ENCODE results near the gene MTCH1. TPM values are rescaled to one million over a fixed set of nuclear protein-coding genes. Genes with fewer than 3 reads are reported as not detected.
A peak's percentile ranks its signal among the peaks of the same experiment; 100 is the strongest.

MTCH1 gene
- polyA plus RNA-seq, 1 donor, result 126 TPM

DNA sequence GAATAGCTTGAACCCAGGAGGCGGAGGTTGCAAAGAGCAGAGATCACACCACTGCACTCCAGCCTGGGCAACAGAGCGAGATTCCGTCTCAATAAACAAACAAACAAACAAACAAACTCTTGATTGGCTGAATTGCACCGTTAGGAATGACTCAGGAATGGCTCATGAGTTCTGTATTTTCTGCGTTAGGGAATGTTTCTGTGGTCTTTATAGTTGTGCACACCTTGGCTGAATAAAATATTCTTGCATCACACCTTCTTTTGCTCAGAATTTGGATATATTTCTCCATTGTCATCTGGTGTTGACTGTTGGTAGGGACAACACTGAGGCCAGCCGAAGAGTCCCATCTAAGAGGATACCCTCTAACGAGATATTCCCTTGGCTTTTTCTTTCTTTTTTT, 51.1 kb downstream of the MTCH1 start:
- WGBS (ENCODE audit: insufficient coverage, low lambda C conversion rate), result 100% methylated on average over 2 of the region's 7 CpGs
- no peak overlapping the region for H3K4me3 ChIP-seq (ENCODE audit: low read length)
- H3K27me3 ChIP-seq (ENCODE audit: control insufficient read depth, insufficient read depth, low read length), result no peaks in the 10 kb centered on the region
- no peaks in the 10 kb centered on the region for H3K9me3 ChIP-seq (ENCODE audit: control insufficient read depth, low read depth, low read length)
- H3K27ac ChIP-seq (ENCODE audit: low read length), result no peak overlapping the region
- no peaks in the 10 kb centered on the region for H3K36me3 ChIP-seq (ENCODE audit: control insufficient read depth, insufficient read depth, low read length)
- H3K4me1 ChIP-seq (ENCODE audit: control insufficient read depth, insufficient read depth, low read length), result no peaks in the 10 kb centered on the region
- no peak for DNase-seq

DNA sequence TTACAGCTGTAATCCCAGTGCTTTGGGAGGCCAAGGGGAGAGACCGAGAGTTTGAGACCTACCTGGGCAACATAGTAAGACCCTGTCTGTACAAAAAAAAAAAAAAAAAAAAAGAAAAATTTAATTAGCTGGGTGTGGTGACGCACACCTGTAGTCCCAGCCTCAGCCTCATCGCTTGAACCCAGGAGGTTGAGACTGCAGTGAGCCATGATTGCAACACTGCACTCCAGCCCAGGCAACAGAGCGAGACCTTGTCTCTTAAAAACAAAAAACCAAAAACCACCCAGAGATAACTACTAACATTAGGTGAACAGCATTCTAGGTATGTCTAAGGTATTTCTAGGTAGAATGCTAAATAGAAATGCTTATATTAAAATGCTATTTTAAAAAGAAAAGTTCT, 52.5 kb downstream of the MTCH1 start:
- Histone ChIP-seq H3K36me3 (ENCODE audit: control insufficient read depth, insufficient read depth, low read length) (no peaks in the 10 kb centered on the region), H3K9me3 (ENCODE audit: control insufficient read depth, low read depth, low read length) (no peaks in the 10 kb centered on the region), H3K27me3 (ENCODE audit: control insufficient read depth, insufficient read depth, low read length) (no peaks in the 10 kb centered on the region), H3K4me3 (ENCODE audit: low read length) (no peak overlapping the region), H3K27ac (ENCODE audit: low read length) (no peak overlapping the region), H3K4me1 (ENCODE audit: control insufficient read depth, insufficient read depth, low read length) (no peaks in the 10 kb centered on the region)
- WGBS (ENCODE audit: insufficient coverage, low lambda C conversion rate), result no CpG with 5 or more reads among the region's 4 CpGs
- no peak for DNase-seq

DNA sequence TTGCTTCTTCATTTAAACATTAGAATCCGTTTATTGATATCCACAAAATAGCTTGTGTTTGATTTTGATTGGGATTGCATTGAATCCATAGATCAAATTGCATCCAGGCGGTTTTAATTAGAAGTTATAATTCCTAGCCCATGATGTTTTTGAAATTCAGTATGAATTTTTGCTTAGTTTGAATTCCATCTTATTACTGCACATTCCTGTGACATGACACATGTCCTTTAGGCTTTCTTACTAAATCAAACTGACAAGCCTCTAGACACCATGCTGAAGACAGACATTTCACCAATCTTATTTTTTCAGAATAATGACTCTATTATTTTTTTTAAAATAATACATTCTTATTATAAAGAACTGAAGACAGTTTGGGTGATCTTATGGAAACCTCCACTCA, 52.9 kb downstream of the MTCH1 start:
- DNase-seq, result no peak
- WGBS (ENCODE audit: insufficient coverage, low lambda C conversion rate), result no CpG with 5 or more reads among the region's 2 CpGs

DNA sequence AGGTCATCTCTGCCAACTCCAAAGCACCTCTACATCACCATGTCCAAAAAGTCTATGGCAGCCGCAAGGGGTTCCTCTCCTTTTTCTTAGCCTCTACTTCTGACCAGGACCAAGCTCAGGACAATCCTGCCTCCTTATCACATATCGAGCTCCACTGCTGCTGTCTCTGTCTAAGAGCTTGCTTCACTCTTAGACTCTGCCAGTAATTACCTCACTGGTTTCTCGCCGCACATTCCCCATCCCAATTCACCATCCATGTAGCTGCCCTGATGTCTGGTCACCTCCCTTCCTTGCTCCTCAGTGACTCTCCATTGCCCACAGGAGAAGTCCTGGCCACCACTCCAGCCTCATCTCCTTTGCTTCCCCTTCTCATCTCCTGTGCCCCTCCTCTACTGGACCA, 55.5 kb downstream of the MTCH1 start:
- Histone ChIP-seq H3K9me3 (ENCODE audit: control insufficient read depth, low read depth, low read length) (no peaks in the 10 kb centered on the region), H3K27ac (ENCODE audit: low read length) (no peak overlapping the region), H3K4me3 (ENCODE audit: low read length) (no peak overlapping the region), H3K36me3 (ENCODE audit: control insufficient read depth, insufficient read depth, low read length) (peaks cover 2% of the 10 kb centered on the region), H3K4me1 (ENCODE audit: control insufficient read depth, insufficient read depth, low read length) (no peaks in the 10 kb centered on the region), H3K27me3 (ENCODE audit: control insufficient read depth, insufficient read depth, low read length) (no peaks in the 10 kb centered on the region)
- no CpG with 5 or more reads among the region's 4 CpGs for WGBS (ENCODE audit: insufficient coverage, low lambda C conversion rate)
- DNase-seq, result no peak

More for the DNA sequence above, 52.9 kb downstream of the MTCH1 start:
- H3K27me3 ChIP-seq (ENCODE audit: control insufficient read depth, insufficient read depth, low read length), result no peaks in the 10 kb centered on the region
- H3K9me3 ChIP-seq (ENCODE audit: control insufficient read depth, low read depth, low read length), result no peaks in the 10 kb centered on the region
- H3K27ac ChIP-seq (ENCODE audit: low read length), result no peak overlapping the region
- H3K4me3 ChIP-seq (ENCODE audit: low read length), result no peak overlapping the region
- no peaks in the 10 kb centered on the region for H3K36me3 ChIP-seq (ENCODE audit: control insufficient read depth, insufficient read depth, low read length)
- no peaks in the 10 kb centered on the region for H3K4me1 ChIP-seq (ENCODE audit: control insufficient read depth, insufficient read depth, low read length)

DNA sequence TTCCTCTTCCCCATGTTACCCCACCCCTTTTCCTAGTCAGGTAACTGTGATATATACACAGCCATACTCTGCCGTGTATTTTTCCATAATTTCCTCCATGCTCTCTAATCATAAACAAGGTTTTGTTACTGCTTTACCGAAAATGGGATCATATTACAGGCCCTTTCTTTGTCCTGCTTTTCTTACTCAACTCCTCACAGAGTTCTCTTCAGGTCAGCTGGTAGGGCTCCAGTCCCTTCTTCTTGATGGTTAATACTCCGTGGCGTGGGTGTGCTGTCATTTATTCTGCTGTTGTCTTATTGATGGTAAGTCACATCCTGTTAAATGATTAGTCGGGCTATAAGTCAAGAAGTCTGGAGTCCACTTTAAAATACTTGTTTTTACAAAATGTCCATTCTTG, 56.4 kb downstream of the MTCH1 start:
- DNase-seq, result no peak
- Histone ChIP-seq H3K9me3 (ENCODE audit: control insufficient read depth, low read depth, low read length) (no peaks in the 10 kb centered on the region), H3K27ac (ENCODE audit: low read length) (no peak overlapping the region), H3K36me3 (ENCODE audit: control insufficient read depth, insufficient read depth, low read length) (peaks cover 7% of the 10 kb centered on the region), H3K4me1 (ENCODE audit: control insufficient read depth, insufficient read depth, low read length) (no peaks in the 10 kb centered on the region), H3K4me3 (ENCODE audit: low read length) (no peak overlapping the region), H3K27me3 (ENCODE audit: control insufficient read depth, insufficient read depth, low read length) (no peaks in the 10 kb centered on the region)
- WGBS (ENCODE audit: insufficient coverage, low lambda C conversion rate), result 62% methylated on average over 2 of the region's 5 CpGs

DNA sequence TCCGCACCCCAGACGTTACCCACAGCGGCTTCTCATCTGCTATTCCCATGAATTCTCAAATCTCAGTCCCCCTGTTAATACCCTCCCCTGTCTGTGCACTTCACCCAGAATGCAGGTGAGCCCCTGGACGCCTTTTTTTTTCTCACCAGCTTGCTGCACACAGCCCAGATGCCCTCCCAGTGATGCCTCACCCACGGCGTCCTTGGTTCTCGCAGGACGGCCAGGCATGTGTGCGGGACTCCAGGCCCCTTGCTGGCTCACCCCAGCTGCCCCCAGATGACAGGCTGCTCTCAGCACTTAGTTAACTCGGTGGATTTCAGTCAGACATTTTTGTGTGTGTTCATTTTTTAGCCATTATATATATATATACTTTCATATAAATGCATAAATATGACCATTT, 56.8 kb downstream of the MTCH1 start:
- Histone ChIP-seq H3K27me3 (ENCODE audit: control insufficient read depth, insufficient read depth, low read length) (no peaks in the 10 kb centered on the region), H3K4me3 (ENCODE audit: low read length) (no peak overlapping the region), H3K27ac (ENCODE audit: low read length) (no peak overlapping the region), H3K9me3 (ENCODE audit: control insufficient read depth, low read depth, low read length) (no peaks in the 10 kb centered on the region), H3K36me3 (ENCODE audit: control insufficient read depth, insufficient read depth, low read length) (peaks cover 11% of the 10 kb centered on the region), H3K4me1 (ENCODE audit: control insufficient read depth, insufficient read depth, low read length) (no peaks in the 10 kb centered on the region)
- DNase-seq, result no peak
- 100% methylated on average over 1 of the region's 10 CpGs for WGBS (ENCODE audit: insufficient coverage, low lambda C conversion rate)

DNA sequence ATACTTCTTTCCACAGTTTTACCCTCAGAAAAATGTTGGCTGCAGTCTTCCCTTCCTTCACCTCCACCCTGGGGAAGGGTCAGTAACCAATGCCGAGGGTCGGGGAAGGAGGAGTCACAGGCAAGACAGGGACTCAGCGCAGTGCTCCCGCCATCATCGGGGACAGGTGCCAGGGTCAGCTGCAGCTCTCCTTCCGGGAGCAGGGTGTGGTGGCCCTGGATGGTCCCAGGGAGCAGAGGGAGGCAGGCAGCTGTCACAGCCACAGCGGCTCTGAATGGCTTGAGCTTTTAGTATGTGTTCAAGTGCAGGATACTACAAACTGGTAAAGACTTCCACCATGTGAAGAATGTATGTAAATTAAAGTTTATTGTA, 57.5 kb downstream of the MTCH1 start:
- Histone ChIP-seq H3K27ac (ENCODE audit: low read length) (no peak overlapping the region), H3K27me3 (ENCODE audit: control insufficient read depth, insufficient read depth, low read length) (no peaks in the 10 kb centered on the region), H3K4me3 (ENCODE audit: low read length) (no peak overlapping the region), H3K4me1 (ENCODE audit: control insufficient read depth, insufficient read depth, low read length) (no peaks in the 10 kb centered on the region), H3K36me3 (ENCODE audit: control insufficient read depth, insufficient read depth, low read length) (peaks cover 17% of the 10 kb centered on the region), H3K9me3 (ENCODE audit: control insufficient read depth, low read depth, low read length) (no peaks in the 10 kb centered on the region)
- no CpG with 5 or more reads among the region's 7 CpGs for WGBS (ENCODE audit: insufficient coverage, low lambda C conversion rate)
- no peak for DNase-seq

DNA sequence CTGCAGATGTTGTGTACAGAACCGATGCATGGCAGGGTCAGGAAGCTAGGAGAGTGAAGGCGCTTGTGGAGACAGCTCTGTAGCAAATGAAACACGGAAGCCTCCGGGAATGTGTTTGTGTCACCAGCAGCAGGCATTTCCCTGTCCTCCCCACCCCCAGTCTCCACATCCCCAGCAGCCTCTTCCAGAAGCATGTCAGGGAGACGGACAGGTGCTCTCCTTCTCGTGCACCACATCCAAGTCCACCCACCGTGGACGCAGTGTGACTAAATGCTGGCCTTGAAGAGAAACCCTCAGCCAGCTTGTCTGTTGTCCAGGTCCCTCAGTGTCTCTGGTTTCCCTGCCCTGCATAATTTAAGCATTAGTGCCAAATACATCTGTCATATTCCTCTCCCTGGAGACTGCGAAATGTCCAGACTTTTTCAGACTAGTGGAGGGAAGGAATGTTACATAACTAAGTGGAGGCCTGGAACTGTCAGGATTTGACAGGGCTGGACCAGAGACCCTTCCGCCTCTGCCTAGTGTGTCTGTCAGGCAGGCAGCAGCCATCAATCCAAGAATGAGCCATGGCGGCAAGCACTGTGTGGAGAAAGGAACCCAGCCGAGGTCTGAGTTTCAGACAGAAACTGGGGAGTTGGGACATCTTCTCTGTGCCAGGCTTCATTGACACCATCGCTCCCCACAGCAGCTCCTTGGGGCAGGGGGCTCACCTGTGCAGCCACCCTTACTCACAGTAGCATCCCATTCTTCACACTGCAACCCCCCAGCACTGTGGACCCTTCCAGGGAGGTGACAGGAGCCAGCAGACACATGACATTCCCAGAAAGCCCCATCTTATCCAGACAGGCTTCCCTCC, 58.1 kb downstream of the MTCH1 start:
- no peak overlapping the region for H3K4me3 ChIP-seq (ENCODE audit: low read length)
- H3K27ac ChIP-seq (ENCODE audit: low read length), result peak overlapping the region; percentile 6
- peaks cover 23% of the 10 kb centered on the region for H3K36me3 ChIP-seq (ENCODE audit: control insufficient read depth, insufficient read depth, low read length)
- no peaks in the 10 kb centered on the region for H3K9me3 ChIP-seq (ENCODE audit: control insufficient read depth, low read depth, low read length)
- peak in 1 of 2 donors; percentile 16 for DNase-seq
- no peaks in the 10 kb centered on the region for H3K4me1 ChIP-seq (ENCODE audit: control insufficient read depth, insufficient read depth, low read length)
- H3K27me3 ChIP-seq (ENCODE audit: control insufficient read depth, insufficient read depth, low read length), result no peaks in the 10 kb centered on the region
- 40% methylated on average over 1 of the region's 13 CpGs for WGBS (ENCODE audit: insufficient coverage, low lambda C conversion rate)

DNA sequence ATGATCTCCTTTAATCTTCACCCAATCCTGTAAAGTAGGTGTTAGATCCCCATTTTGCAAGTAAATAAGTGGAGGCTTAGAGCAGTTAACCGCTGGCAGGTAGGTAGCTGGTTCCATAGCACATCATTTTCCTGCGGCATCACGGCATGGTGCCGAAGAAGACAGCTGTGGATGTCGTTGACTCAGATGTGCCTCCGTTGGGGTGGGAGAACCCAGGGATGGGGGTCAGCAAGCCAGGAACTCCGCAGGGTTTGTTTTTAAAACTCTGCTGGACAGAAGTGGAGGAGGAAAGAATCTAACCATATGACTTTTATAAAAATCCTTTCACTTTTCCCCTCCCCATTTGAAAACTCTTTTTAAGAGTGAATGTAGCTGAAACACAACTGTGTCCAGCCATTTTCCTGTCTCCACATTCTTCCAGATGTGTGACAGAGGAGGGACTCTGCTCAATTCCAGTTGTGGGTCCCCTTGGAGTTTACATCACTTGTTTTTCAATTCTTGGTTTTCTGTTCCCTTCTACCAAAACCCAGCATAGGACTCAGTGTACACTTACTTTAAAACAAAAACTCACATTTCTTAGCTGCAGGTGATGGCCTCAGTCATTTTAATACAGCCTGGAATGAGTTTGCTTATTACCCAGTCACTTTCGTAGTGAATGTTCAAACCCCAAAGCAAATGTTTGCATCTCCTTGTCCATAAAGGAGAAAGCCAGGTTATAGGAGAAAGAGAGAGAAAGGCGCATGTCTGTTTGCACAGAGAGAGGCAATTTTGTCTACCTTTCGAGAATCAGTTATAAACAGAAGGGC, 59.1 kb downstream of the MTCH1 start:
- no peak for DNase-seq
- Histone ChIP-seq H3K27ac (ENCODE audit: low read length) (no peak overlapping the region), H3K9me3 (ENCODE audit: control insufficient read depth, low read depth, low read length) (no peaks in the 10 kb centered on the region), H3K27me3 (ENCODE audit: control insufficient read depth, insufficient read depth, low read length) (no peaks in the 10 kb centered on the region), H3K4me1 (ENCODE audit: control insufficient read depth, insufficient read depth, low read length) (no peaks in the 10 kb centered on the region), H3K4me3 (ENCODE audit: low read length) (no peak overlapping the region), H3K36me3 (ENCODE audit: control insufficient read depth, insufficient read depth, low read length) (peaks cover 23% of the 10 kb centered on the region)
- 50% methylated on average over 1 of the region's 10 CpGs for WGBS (ENCODE audit: insufficient coverage, low lambda C conversion rate)

DNA sequence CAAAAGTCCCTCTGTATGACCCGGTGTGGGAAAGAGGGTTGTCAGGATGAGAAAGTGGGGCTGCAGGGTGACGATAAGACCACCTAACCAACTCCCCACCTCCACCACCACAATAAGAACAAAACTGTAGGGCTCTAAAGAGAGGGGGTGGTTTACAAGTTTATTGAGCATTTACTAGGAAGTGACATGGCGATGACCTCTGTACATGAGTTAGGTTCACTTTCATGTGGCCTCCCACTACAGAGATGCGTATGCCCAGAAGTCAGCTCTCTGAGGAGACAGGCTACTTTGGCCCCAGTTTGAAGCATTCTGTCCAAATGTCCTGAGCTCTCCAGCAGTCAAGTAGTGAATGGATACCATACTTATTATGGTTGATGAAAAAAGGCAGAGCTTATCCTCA, 60.2 kb downstream of the MTCH1 start:
- Histone ChIP-seq H3K9me3 (ENCODE audit: control insufficient read depth, low read depth, low read length) (no peaks in the 10 kb centered on the region), H3K36me3 (ENCODE audit: control insufficient read depth, insufficient read depth, low read length) (peaks cover 31% of the 10 kb centered on the region), H3K27me3 (ENCODE audit: control insufficient read depth, insufficient read depth, low read length) (no peaks in the 10 kb centered on the region), H3K4me1 (ENCODE audit: control insufficient read depth, insufficient read depth, low read length) (no peaks in the 10 kb centered on the region), H3K4me3 (ENCODE audit: low read length) (no peak overlapping the region), H3K27ac (ENCODE audit: low read length) (no peak overlapping the region)
- WGBS (ENCODE audit: insufficient coverage, low lambda C conversion rate), result no CpG with 5 or more reads among the region's 4 CpGs
- DNase-seq, result no peak

Measured in large intestine (tissue), 3 donors.